ENCODE data around the gene TIMP2. TPM values are rescaled to one million over a fixed set of nuclear protein-coding genes. Genes with fewer than 3 reads are reported as not detected.

TIMP2 gene
- total RNA-seq, 2 experiments from 2014 or later, result 0.54 TPM; not detected in 1

DNA sequence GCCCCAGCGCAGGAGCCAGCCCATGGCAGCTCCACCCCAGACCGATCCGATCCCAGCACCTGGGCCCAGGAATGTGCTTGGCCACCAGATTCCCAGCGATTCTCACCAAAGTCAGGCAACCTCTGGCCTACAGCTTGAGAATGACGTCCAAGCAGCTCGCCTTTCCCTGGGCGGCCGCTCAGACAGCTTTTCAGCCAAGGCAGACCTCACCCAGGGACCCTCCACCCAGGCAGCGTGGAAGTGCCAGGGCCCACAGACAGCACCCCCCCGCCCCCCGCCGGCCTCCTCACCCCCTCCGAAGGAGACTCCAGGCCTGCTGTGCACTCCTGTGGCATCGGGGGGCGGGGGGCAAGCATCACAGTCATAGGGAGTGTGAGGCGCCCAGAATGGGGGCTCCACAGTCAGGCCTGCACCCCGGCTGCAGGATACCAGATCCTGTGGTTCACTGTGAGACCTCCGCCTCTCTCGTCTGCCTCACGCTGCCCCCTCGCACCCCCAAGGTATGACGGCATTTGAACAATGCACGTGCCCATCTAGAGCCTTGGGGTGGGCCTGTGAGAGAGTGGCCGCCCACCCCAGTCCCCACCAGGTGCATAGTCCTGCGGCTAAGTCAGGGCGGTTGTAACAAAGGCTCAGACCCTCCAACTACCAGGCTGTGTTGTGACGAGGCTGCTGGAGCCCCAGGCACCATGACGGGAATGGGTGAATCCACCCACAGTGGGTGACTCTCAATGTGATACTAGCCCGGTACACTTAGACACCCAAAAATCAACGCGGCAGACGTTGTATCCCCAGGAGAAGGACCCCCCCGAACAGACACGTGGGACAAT lies 28.1 kb downstream of the TIMP2 start:
- Histone ChIP-seq H3K79me2 (ENCODE audit: insufficient read depth, low read depth, low read length) (no peaks in the 10 kb centered on the region), H3K4me3 (ENCODE audit: low read depth, low read length, poor library complexity, severe bottlenecking) (no peak overlapping the region), H2AFZ (ENCODE audit: low read length) (no peak overlapping the region), H3K36me3 (ENCODE audit: insufficient read depth, low read length) (no peaks in the 10 kb centered on the region), H3K4me2 (ENCODE audit: low read length) (no peak overlapping the region), H3K9me3 (ENCODE audit: low read length) (no peaks in the 10 kb centered on the region), H3K9me2 (ENCODE audit: insufficient read depth, low read length) (no peaks in the 10 kb centered on the region), H4K20me1 (ENCODE audit: insufficient read depth, low read length) (no peaks in the 10 kb centered on the region), H3K4me1 (ENCODE audit: insufficient read depth, low read length, poor library complexity, severe bottlenecking) (no peaks in the 10 kb centered on the region), H3K27ac (ENCODE audit: low read depth, low read length, poor library complexity, severe bottlenecking) (no peak overlapping the region)
- no peak for DNase-seq (ENCODE audit: low spot score)
- no peak for TF ChIP-seq EZH2phosphoT487 (IDR thresholded peaks at IDR 0.05; ENCODE audit: borderline replicate concordance, low read depth, low read length)
- TF ChIP-seq, protein P1, sequence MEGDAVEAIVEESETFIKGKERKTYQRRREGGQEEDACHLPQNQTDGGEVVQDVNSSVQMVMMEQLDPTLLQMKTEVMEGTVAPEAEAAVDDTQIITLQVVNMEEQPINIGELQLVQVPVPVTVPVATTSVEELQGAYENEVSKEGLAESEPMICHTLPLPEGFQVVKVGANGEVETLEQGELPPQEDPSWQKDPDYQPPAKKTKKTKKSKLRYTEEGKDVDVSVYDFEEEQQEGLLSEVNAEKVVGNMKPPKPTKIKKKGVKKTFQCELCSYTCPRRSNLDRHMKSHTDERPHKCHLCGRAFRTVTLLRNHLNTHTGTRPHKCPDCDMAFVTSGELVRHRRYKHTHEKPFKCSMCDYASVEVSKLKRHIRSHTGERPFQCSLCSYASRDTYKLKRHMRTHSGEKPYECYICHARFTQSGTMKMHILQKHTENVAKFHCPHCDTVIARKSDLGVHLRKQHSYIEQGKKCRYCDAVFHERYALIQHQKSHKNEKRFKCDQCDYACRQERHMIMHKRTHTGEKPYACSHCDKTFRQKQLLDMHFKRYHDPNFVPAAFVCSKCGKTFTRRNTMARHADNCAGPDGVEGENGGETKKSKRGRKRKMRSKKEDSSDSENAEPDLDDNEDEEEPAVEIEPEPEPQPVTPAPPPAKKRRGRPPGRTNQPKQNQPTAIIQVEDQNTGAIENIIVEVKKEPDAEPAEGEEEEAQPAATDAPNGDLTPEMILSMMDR (conservative IDR thresholded peaks at IDR 0.05; ENCODE audit: low read length), result no peak
- BruUV-seq (replicated peaks), result no TSS peak
- intact Hi-C loops (cut with micrococcal nuclease; ENCODE audit: unreplicated experiment), result no loop called here
- ChIA-PET POLR2A (no interaction called here), CTCF (ENCODE audit: unreplicated experiment) (no interaction called here)

DNA sequence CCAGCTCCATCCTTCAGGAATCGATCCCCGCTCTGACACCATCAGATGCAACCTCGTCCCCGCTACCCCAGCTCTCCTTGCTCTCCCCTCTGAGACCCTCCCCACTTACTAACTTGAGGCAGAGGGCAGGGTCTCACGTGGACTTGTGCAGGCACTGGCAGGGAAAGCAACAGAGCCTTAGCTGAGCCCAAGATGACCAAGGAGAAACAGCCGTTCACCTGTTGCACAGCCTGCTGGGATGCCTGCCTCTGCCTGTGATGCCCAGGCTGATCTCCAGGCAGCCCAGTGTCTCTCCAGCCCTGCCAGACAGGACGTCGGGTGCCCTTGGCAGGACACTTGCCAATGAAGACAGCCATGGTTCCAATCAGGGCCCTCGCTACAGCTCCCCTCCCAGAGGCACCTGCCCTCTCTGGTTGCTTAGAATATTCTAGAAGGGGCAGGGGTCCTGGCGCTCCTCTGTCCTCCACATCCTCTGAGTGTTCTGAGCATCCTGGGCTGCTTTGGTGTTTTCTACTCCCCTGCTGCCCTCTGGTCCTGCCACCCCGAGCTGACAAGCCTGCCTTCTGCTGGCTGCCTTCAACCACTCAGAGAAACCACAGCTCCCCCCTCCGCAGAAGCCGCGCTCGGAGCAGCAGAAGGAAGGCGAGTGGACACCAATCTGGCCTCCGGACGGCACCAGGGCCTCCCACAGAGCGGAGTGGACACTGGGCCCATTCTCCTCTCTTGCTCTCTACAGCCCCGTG lies 28.9 kb downstream of the TIMP2 start:
- CTCF ChIA-PET (ENCODE audit: unreplicated experiment), result no interaction called here
- H3K9me2 ChIP-seq (ENCODE audit: insufficient read depth, low read length), result no peaks in the 10 kb centered on the region

More for the DNA sequence above, 28.9 kb downstream of the TIMP2 start:
- H3K9me3 ChIP-seq (ENCODE audit: low read length), result no peaks in the 10 kb centered on the region
- no peak overlapping the region for H3K27ac ChIP-seq (ENCODE audit: low read depth, low read length, poor library complexity, severe bottlenecking)
- H3K79me2 ChIP-seq (ENCODE audit: insufficient read depth, low read depth, low read length), result no peaks in the 10 kb centered on the region
- no TSS peak for BruUV-seq (replicated peaks)
- H4K20me1 ChIP-seq (ENCODE audit: insufficient read depth, low read length), result no peaks in the 10 kb centered on the region
- TF ChIP-seq, protein P1 (conservative IDR thresholded peaks at IDR 0.05; ENCODE audit: low read length), result no peak
- H3K36me3 ChIP-seq (ENCODE audit: insufficient read depth, low read length), result no peaks in the 10 kb centered on the region
- H3K4me2 ChIP-seq (ENCODE audit: low read length), result no peak overlapping the region
- intact Hi-C loops (cut with micrococcal nuclease; ENCODE audit: unreplicated experiment), result no loop called here
- no peaks in the 10 kb centered on the region for H3K4me1 ChIP-seq (ENCODE audit: insufficient read depth, low read length, poor library complexity, severe bottlenecking)
- H2AFZ ChIP-seq (ENCODE audit: low read length), result no peak overlapping the region
- POLR2A ChIA-PET, result no interaction called here
- DNase-seq (ENCODE audit: low spot score), result no peak
- H3K4me3 ChIP-seq (ENCODE audit: low read depth, low read length, poor library complexity, severe bottlenecking), result no peak overlapping the region

Data from OCI-LY7 (cell line).